ENCODE data around the gene NR4A3.

NR4A3 gene

DNA sequence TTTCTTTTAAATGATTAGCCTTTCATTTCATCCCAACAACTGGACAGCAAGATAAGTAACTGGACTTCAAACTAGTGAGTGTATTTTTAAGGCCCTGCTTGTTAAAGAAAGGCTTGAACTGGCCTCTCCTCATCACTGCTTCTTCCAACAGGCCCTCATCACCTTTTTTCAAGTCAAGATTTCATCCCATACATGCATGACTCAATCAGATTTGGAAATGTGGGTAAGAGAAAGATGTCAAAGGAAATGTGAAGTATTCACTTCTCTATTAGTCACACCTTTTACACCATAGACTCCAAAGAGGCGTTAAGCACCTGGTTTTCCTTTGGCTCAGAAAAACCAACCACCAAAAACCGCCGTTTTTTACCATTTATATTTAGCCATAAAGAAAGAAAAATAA is 4.9 kb downstream of the NR4A3 start:
- no peaks in the 10 kb centered on the region for H3K36me3 ChIP-seq
- H3K4me3 ChIP-seq (ENCODE audit: low read depth, low read length) = no peak overlapping the region
- H3K9me3 ChIP-seq (ENCODE audit: severe bottlenecking) = no peaks in the 10 kb centered on the region
- H3K27ac ChIP-seq = no peak overlapping the region
- TF ChIP-seq, protein P1, sequence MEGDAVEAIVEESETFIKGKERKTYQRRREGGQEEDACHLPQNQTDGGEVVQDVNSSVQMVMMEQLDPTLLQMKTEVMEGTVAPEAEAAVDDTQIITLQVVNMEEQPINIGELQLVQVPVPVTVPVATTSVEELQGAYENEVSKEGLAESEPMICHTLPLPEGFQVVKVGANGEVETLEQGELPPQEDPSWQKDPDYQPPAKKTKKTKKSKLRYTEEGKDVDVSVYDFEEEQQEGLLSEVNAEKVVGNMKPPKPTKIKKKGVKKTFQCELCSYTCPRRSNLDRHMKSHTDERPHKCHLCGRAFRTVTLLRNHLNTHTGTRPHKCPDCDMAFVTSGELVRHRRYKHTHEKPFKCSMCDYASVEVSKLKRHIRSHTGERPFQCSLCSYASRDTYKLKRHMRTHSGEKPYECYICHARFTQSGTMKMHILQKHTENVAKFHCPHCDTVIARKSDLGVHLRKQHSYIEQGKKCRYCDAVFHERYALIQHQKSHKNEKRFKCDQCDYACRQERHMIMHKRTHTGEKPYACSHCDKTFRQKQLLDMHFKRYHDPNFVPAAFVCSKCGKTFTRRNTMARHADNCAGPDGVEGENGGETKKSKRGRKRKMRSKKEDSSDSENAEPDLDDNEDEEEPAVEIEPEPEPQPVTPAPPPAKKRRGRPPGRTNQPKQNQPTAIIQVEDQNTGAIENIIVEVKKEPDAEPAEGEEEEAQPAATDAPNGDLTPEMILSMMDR (IDR thresholded peaks at IDR 0.05; ENCODE audit: low read depth, low read length) = no peak
- DNase-seq = no peak
- peaks cover 27% of the 10 kb centered on the region for H3K27me3 ChIP-seq (ENCODE audit: insufficient read depth, low read depth, severe bottlenecking)

DNA sequence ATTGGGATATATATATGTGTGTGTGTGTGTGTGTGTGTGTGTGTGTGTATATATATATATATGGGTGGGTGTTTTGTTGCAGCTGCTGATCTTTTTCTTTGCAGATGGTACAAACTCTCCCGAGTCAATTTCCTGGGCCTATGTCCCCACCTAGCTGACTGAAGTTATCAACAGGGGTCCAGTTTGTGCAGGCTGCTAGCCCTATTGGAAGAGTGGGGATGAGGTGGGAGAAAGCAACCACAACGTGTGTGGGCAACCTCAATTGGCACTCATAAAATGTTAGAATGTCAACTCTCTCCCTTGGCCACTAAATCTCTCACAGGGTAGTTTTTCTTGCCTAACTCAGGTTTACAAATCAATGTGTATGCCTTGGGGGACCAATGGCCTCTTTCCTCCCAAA is 5.6 kb downstream of the NR4A3 start:
- Histone ChIP-seq H3K27me3 (ENCODE audit: insufficient read depth, low read depth, severe bottlenecking) (peaks cover 27% of the 10 kb centered on the region), H3K9me3 (ENCODE audit: severe bottlenecking) (no peaks in the 10 kb centered on the region), H3K4me3 (ENCODE audit: low read depth, low read length) (no peak overlapping the region), H3K36me3 (no peaks in the 10 kb centered on the region), H3K27ac (no peak overlapping the region)
- TF ChIP-seq, protein P1 (IDR thresholded peaks at IDR 0.05; ENCODE audit: low read depth, low read length) = no peak
- DNase-seq = no peak

DNA sequence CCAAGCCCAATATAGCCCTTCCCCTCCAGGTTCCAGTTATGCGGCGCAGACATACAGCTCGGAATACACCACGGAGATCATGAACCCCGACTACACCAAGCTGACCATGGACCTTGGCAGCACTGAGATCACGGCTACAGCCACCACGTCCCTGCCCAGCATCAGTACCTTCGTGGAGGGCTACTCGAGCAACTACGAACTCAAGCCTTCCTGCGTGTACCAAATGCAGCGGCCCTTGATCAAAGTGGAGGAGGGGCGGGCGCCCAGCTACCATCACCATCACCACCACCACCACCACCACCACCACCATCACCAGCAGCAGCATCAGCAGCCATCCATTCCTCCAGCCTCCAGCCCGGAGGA is 6.3 kb downstream of the NR4A3 start:
- no peak for DNase-seq
- peaks cover 19% of the 10 kb centered on the region for H3K27me3 ChIP-seq (ENCODE audit: insufficient read depth, low read depth, severe bottlenecking)
- H3K36me3 ChIP-seq = no peaks in the 10 kb centered on the region
- no peaks in the 10 kb centered on the region for H3K9me3 ChIP-seq (ENCODE audit: severe bottlenecking)
- no peak overlapping the region for H3K4me3 ChIP-seq (ENCODE audit: low read depth, low read length)
- H3K27ac ChIP-seq = no peak overlapping the region
- TF ChIP-seq, protein P1 (IDR thresholded peaks at IDR 0.05; ENCODE audit: low read depth, low read length) = no peak

DNA sequence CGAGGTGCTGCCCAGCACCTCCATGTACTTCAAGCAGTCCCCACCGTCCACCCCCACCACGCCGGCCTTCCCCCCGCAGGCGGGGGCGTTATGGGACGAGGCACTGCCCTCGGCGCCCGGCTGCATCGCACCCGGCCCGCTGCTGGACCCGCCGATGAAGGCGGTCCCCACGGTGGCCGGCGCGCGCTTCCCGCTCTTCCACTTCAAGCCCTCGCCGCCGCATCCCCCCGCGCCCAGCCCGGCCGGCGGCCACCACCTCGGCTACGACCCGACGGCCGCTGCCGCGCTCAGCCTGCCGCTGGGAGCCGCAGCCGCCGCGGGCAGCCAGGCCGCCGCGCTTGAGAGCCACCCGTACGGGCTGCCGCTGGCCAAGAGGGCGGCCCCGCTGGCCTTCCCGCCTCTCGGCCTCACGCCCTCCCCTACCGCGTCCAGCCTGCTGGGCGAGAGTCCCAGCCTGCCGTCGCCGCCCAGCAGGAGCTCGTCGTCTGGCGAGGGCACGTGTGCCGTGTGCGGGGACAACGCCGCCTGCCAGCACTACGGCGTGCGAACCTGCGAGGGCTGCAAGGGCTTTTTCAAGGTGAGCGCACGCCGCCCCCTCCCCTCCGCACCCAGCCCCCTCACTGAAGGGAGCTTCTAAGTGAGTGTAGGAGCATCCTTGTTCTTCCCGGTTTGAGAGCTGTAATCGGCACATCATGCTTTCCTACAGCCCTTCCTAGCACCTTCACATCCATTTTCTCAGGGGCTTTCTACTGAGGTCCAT is 6.9 kb downstream of the NR4A3 start:
- TF ChIP-seq, protein P1 (IDR thresholded peaks at IDR 0.05; ENCODE audit: low read depth, low read length) = no peak
- DNase-seq = no peak
- peaks cover 15% of the 10 kb centered on the region for H3K27me3 ChIP-seq (ENCODE audit: insufficient read depth, low read depth, severe bottlenecking)
- H3K27ac ChIP-seq = no peak overlapping the region
- no peak overlapping the region for H3K4me3 ChIP-seq (ENCODE audit: low read depth, low read length)
- no peaks in the 10 kb centered on the region for H3K9me3 ChIP-seq (ENCODE audit: severe bottlenecking)
- no peaks in the 10 kb centered on the region for H3K36me3 ChIP-seq

DNA sequence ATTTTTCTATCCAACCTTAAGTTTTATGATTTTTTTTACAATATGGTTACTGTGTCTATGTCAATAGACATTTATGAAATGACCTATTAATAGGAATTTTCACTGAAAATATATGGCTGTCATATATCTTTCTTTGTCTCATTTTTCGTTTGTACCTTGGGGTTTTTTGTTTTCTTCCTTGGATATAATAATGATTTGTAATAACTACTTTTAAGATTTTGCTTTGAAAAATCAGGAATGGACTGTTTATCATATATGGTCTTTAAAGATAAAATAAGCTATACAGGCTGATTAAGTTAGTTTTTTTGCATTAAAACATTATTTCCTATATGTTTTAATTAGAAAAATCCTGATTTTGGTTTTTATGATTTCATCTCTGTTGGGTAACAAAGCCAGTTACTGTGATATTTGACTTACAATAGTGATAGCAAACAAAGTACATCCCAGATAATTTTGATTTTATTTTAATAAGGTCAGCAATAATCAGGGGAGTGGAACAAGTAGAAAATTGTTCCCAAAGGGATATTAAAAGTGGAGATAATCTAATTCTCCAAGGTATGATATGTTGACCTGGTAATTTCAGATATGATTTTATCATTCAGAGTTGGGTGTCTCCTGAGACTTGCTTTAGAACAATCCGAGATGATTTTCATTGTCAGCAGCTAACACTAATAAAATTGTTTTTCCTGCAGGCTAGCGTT is 10.3 kb downstream of the NR4A3 start:
- Histone ChIP-seq H3K36me3 (no peaks in the 10 kb centered on the region), H3K9me3 (ENCODE audit: severe bottlenecking) (no peaks in the 10 kb centered on the region), H3K4me3 (ENCODE audit: low read depth, low read length) (no peak overlapping the region), H3K27ac (no peak overlapping the region), H3K27me3 (ENCODE audit: insufficient read depth, low read depth, severe bottlenecking) (no peaks in the 10 kb centered on the region)
- DNase-seq = no peak
- TF ChIP-seq, protein P1 (IDR thresholded peaks at IDR 0.05; ENCODE audit: low read depth, low read length) = no peak

Data from WERI-Rb-1 (cell line).